Testis (tissue), 5 donors: ENCODE measurements around the gene CYP2A13. TPM values are rescaled to one million over a fixed set of nuclear protein-coding genes. Genes with fewer than 3 reads are reported as not detected.
"Not testable (repeated sequence)": the region's sequence is repeated elsewhere in the genome, so short reads cannot be mapped to it uniquely, and the experiment has no call there.

Source experiments
- DNase-seq: peaks from one replicate; pipeline ENCODE4 v3.0.0-alpha.2; 2019
- H3K27ac ChIP-seq, 2 donors: fragments of 200-600 bp; sonication (generic); one replicate each; pipeline ENCODE4 v1.5.1; 2019
- H3K27me3 ChIP-seq: fragments of 200-600 bp; sonication (generic); one replicate; pipeline ENCODE4 v1.5.1; 2019
- H3K36me3 ChIP-seq: fragments of 200-600 bp; sonication (generic); one replicate; pipeline ENCODE4 v1.5.1; 2017; ENCODE audit warnings: low read depth; ENCODE audit errors: missing control alignments
- H3K4me1 ChIP-seq: fragments of 200-600 bp; sonication (generic); one replicate; pipeline ENCODE4 v1.5.1; 2019
- H3K4me3 ChIP-seq, 2 donors: fragments of 200-600 bp; sonication (generic); one replicate each; pipeline ENCODE4 v1.5.1; 2017 to 2019
- H3K9me3 ChIP-seq: fragments of 200-600 bp; sonication (generic); one replicate; pipeline ENCODE4 v1.5.1; 2017
- POLR2A ChIP-seq: fragments of 450-650 bp; IDR thresholded peaks from one replicate; pipeline ENCODE4 v1.6.1; 2017; ENCODE audit warnings: antibody characterized with exemption, mild to moderate bottlenecking, moderate library complexity
- WGBS, 2 donors: methylation state at CpG; one replicate each; pipeline ENCODE4 v1.1.5; 2018; 5-methylcytosine and 5-hydroxymethylcytosine counted together
- intact Hi-C: fragments of 100-400 bp; cut with DNase I; formaldehyde crosslinking; loops from one replicate; pipeline ENCODE4 v1.15.1; 2023; ENCODE audit warnings: low total_unique reads
- long read RNA-seq, 2 donors: transcript quantifications; one replicate each; lab custom pipeline, GENCODE V29; 2026
- polyA plus RNA-seq: library from polyadenylated mRNA; stranded (reverse); fragments of 350-450 nt; fragmentation: Illumina TruSeq; extraction: RNeasy Lipid Tissue Mini Kit (QIAGEN cat#74804); gene quantifications from one replicate; pipeline ENCODE4 v1.2.3, GENCODE V29; 2014; ENCODE audit warnings: low read depth, low replicate concordance; ENCODE audit not compliant: insufficient read depth
- total RNA-seq, 2 donors: library from RNA; depleted of rRNA; stranded (reverse); fragments of >200 nt; gene quantifications; one replicate each; pipeline ENCODE4 v1.2.3, GENCODE V29; 2016
- TF ChIP-seq, protein P1 (sequence below), 3 experiments: fragments of 450-650 bp in 2 of 3; fragments of 200-600 bp in 1 of 3; sonication (generic) in 1 of 3; IDR thresholded peaks; one replicate each; pipeline ENCODE4 v1.5.1; 2016 to 2019; ENCODE audit warnings: antibody characterized with exemption in 3 of 3, mild to moderate bottlenecking in 2 of 3, moderate library complexity in 1 of 3

The CYP2A13 gene, protein sequence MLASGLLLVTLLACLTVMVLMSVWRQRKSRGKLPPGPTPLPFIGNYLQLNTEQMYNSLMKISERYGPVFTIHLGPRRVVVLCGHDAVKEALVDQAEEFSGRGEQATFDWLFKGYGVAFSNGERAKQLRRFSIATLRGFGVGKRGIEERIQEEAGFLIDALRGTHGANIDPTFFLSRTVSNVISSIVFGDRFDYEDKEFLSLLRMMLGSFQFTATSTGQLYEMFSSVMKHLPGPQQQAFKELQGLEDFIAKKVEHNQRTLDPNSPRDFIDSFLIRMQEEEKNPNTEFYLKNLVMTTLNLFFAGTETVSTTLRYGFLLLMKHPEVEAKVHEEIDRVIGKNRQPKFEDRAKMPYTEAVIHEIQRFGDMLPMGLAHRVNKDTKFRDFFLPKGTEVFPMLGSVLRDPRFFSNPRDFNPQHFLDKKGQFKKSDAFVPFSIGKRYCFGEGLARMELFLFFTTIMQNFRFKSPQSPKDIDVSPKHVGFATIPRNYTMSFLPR
- under 1 TPM; 0.31 to 0.39 TPM for total RNA-seq
- polyA plus RNA-seq = 0.18 TPM
- long read RNA-seq, donor 1 = 0 reads
- long read RNA-seq, donor 2 = 0 reads

DNA sequence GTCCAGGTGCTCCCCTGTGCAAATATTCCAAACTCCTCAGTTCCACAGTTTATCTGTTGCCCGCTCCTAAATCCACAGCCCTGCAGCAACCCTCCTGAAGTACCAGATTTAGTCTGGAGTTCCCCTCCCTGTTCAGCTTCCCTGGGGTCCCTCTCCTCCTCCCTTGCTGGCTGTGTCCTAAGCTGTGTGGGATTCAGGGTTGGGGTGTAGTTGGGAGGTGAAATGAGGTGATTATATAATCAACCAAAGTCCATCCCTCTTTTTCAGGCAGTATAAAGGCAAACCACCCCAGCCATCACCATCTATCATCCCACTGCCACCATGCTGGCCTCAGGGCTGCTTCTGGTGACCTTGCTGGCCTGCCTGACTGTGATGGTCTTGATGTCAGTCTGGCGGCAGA is at the start of gene CYP2A13:
CYP2A13 (plus strand) TSS at position 301 of the 400 bp plus-strand sequence; CDS start at position 322, 21 bp downstream.
- no peaks in the 10 kb centered on the region for H3K4me1 ChIP-seq
- H3K36me3 ChIP-seq = no peaks in the 10 kb centered on the region
- H3K4me3 ChIP-seq = no peak within 1 kb of the TSS
- H3K9me3 ChIP-seq = no peaks in the 10 kb centered on the region
- no peak for DNase-seq
- no peaks in the 10 kb centered on the region for H3K27me3 ChIP-seq
- no peak within 1 kb of the TSS for H3K27ac ChIP-seq
- intact Hi-C loops = no loop called here
- no peak for TF ChIP-seq POLR2A
- TF ChIP-seq, protein P1, sequence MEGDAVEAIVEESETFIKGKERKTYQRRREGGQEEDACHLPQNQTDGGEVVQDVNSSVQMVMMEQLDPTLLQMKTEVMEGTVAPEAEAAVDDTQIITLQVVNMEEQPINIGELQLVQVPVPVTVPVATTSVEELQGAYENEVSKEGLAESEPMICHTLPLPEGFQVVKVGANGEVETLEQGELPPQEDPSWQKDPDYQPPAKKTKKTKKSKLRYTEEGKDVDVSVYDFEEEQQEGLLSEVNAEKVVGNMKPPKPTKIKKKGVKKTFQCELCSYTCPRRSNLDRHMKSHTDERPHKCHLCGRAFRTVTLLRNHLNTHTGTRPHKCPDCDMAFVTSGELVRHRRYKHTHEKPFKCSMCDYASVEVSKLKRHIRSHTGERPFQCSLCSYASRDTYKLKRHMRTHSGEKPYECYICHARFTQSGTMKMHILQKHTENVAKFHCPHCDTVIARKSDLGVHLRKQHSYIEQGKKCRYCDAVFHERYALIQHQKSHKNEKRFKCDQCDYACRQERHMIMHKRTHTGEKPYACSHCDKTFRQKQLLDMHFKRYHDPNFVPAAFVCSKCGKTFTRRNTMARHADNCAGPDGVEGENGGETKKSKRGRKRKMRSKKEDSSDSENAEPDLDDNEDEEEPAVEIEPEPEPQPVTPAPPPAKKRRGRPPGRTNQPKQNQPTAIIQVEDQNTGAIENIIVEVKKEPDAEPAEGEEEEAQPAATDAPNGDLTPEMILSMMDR (IDR thresholded peaks at IDR 0.05) = no peak
- WGBS, 2 donors = 85 to 92% methylated on average over 1 to 2 of the region's 2 CpGs

- no peaks in the 10 kb centered on the region for H3K9me3 ChIP-seq
- no peak for DNase-seq
- WGBS, 2 donors = 83 to 90% methylated on average over 1 of the region's 1 CpG
- intact Hi-C loops = no loop called here
- TF ChIP-seq, protein P1 (IDR thresholded peaks at IDR 0.05) = no peak
- TF ChIP-seq POLR2A = no peak
- H3K4me3 ChIP-seq = no peak overlapping the region
- no peaks in the 10 kb centered on the region for H3K27me3 ChIP-seq
- no peaks in the 10 kb centered on the region for H3K36me3 ChIP-seq
- H3K27ac ChIP-seq = no peak overlapping the region
- H3K4me1 ChIP-seq = no peaks in the 10 kb centered on the region
These were observed 48.4 kb upstream of the CYP2A13 start for GRCh38 chr19:41039806-41040205.

- intact Hi-C loops, H3K4me1 ChIP-seq, H3K36me3 ChIP-seq, H3K27ac ChIP-seq, H3K4me3 ChIP-seq, H3K27me3 ChIP-seq, DNase-seq, H3K9me3 ChIP-seq: not testable (repeated sequence)
- WGBS, 2 donors = 80 to 93% methylated on average over 1 of the region's 1 CpG
These were observed 43.2 kb upstream of the CYP2A13 start for GRCh38 chr19:41045095-41045494.

GRCh38 chr19:41050426-41050825 is 37.8 kb upstream of the CYP2A13 start:
- no peaks in the 10 kb centered on the region for H3K36me3 ChIP-seq
- no peak overlapping the region for H3K27ac ChIP-seq
- DNase-seq = no peak
- H3K27me3 ChIP-seq = no peaks in the 10 kb centered on the region
- H3K4me3 ChIP-seq = no peak overlapping the region
- intact Hi-C loops = no loop called here
- H3K4me1 ChIP-seq = no peaks in the 10 kb centered on the region
- H3K9me3 ChIP-seq = no peaks in the 10 kb centered on the region
- WGBS, 2 donors = 84 to 88% methylated on average over 6 to 13 of the region's 13 CpGs
- TF ChIP-seq, protein P1 (IDR thresholded peaks at IDR 0.05) = no peak
- TF ChIP-seq POLR2A = no peak

DNA sequence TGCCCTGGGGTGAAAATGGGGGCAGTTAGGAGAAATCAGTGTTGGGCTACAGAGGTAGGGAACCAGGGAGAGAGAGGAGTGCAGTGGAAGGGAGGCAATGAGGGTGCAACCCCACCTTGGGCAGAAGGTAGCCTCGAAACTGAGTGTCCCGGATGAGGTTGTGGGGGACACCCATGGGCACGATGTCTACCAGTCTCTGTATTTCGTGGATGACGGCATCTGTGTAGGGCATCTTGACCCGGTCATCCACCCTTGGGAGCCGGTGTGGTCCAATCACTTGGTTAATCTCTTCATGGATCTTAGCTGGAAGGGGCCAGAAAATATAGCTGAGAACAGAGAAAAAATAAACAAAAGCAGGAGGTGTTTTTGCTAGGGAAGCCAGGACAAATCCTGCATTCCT is 36.1 kb upstream of the CYP2A13 start:
- H3K27me3 ChIP-seq, H3K27ac ChIP-seq, intact Hi-C loops, H3K36me3 ChIP-seq, H3K4me1 ChIP-seq, DNase-seq, H3K9me3 ChIP-seq, H3K4me3 ChIP-seq: not testable (repeated sequence)
- WGBS, 2 donors = 83 to 89% methylated on average over 7 of the region's 7 CpGs

- intact Hi-C loops, H3K27me3 ChIP-seq: not testable (repeated sequence)
- 81 to 86% methylated on average over 10 of the region's 10 CpGs for WGBS, 2 donors
These were observed 34.9 kb upstream of the CYP2A13 start for GRCh38 chr19:41053331-41053730.

More at GRCh38 chr19:41053331-41053730, 34.9 kb upstream of the CYP2A13 start:
- not testable (repeated sequence) for H3K9me3 ChIP-seq, H3K36me3 ChIP-seq, H3K4me1 ChIP-seq, DNase-seq, H3K4me3 ChIP-seq, H3K27ac ChIP-seq
